ENCODE results near the gene PHF19. TPM values are rescaled to one million over a fixed set of nuclear protein-coding genes. Genes with fewer than 3 reads are reported as not detected.

The PHF19 gene
- total RNA-seq, 6 donors from 2014 or later: 8.0 to 42.4 (median 19.2) TPM

- ATAC-seq (ENCODE audit: low FRiP score in 2 of 2) (no peak), DNase-seq (no peak)
- H3K4me3 ChIP-seq: no peak overlapping the region
- 76 to 84% methylated on average over 11 of the region's 11 CpGs for WGBS, 2 donors
- TF ChIP-seq POLR2A (IDR thresholded peaks at IDR 0.05) (no peak), EP300 (IDR thresholded peaks at IDR 0.05) (no peak), POLR2AphosphoS5 (IDR thresholded peaks at IDR 0.05) (no peak), CTCF (IDR thresholded peaks at IDR 0.05) (no peak)
- H3K4me1 ChIP-seq: no peaks in the 10 kb centered on the region
- peak overlapping the region in 1 of 4 donors; percentile 38 for H3K27ac ChIP-seq
- no peaks in the 10 kb centered on the region for H3K9me3 ChIP-seq
- peaks cover 0 to 10% (median 0%) of the 10 kb centered on the region in 4 donors for H3K36me3 ChIP-seq
- no peaks in the 10 kb centered on the region for H3K27me3 ChIP-seq
Observed at GRCh38 chr9:120905315-120906164, 28.6 kb upstream of the PHF19 start.

GRCh38 chr9:120904978-120905301 lies 28.0 kb upstream of the PHF19 start:
- ATAC-seq (ENCODE audit: low FRiP score in 2 of 2) (peak; percentile 7), DNase-seq (no peak)
- H3K4me3 ChIP-seq: no peak overlapping the region
- no peaks in the 10 kb centered on the region for H3K9me3 ChIP-seq
- TF ChIP-seq POLR2AphosphoS5 (IDR thresholded peaks at IDR 0.05): no peak
- TF ChIP-seq CTCF (IDR thresholded peaks at IDR 0.05): no peak
- TF ChIP-seq POLR2A (IDR thresholded peaks at IDR 0.05): no peak
- TF ChIP-seq EP300 (IDR thresholded peaks at IDR 0.05): no peak
- 92 to 93% methylated on average over 10 to 11 of the region's 11 CpGs for WGBS, 2 donors
- H3K27me3 ChIP-seq: no peaks in the 10 kb centered on the region
- H3K4me1 ChIP-seq: no peaks in the 10 kb centered on the region
- peaks cover 0 to 10% (median 0%) of the 10 kb centered on the region in 4 donors for H3K36me3 ChIP-seq
- peak overlapping the region in 1 of 4 donors; percentile 38 for H3K27ac ChIP-seq

- peaks cover 0 to 8% (median 0%) of the 10 kb centered on the region in 4 donors for H3K36me3 ChIP-seq
- H3K27me3 ChIP-seq: no peaks in the 10 kb centered on the region
- no peaks in the 10 kb centered on the region for H3K4me1 ChIP-seq
- H3K4me3 ChIP-seq: no peak overlapping the region
- no peaks in the 10 kb centered on the region for H3K9me3 ChIP-seq
- WGBS, 2 donors: 85% methylated on average over 9 to 16 of the region's 16 CpGs
- no peak for DNase-seq
- TF ChIP-seq POLR2AphosphoS5 (IDR thresholded peaks at IDR 0.05) (no peak), EP300 (IDR thresholded peaks at IDR 0.05) (no peak), POLR2A (IDR thresholded peaks at IDR 0.05) (no peak), CTCF (IDR thresholded peaks at IDR 0.05) (no peak)
- no peak for ATAC-seq (ENCODE audit: low FRiP score in 2 of 2)
- H3K27ac ChIP-seq: peak overlapping the region in 2 of 4 donors; percentile 38 to 49
Observed at GRCh38 chr9:120904061-120904977, 27.3 kb upstream of the PHF19 start.

GRCh38 chr9:120902569-120903535 lies 25.9 kb upstream of the PHF19 start:
- ATAC-seq (ENCODE audit: low FRiP score in 2 of 2) (no peak), DNase-seq (no peak)

More at GRCh38 chr9:120902569-120903535, 25.9 kb upstream of the PHF19 start:
- Histone ChIP-seq H3K4me3 (no peak overlapping the region), H3K36me3 (peaks cover 0 to 4% (median 0%) of the 10 kb centered on the region in 4 donors), H3K27me3 (no peaks in the 10 kb centered on the region), H3K4me1 (no peaks in the 10 kb centered on the region), H3K27ac (peak overlapping the region in 1 of 4 donors; percentile 38), H3K9me3 (no peaks in the 10 kb centered on the region)
- TF ChIP-seq POLR2AphosphoS5 (IDR thresholded peaks at IDR 0.05) (no peak), POLR2A (IDR thresholded peaks at IDR 0.05) (no peak), EP300 (IDR thresholded peaks at IDR 0.05) (no peak), CTCF (IDR thresholded peaks at IDR 0.05) (no peak)
- 66 to 76% methylated on average over 14 of the region's 14 CpGs for WGBS, 2 donors
